Right lobe of liver (tissue), 4 donors: ENCODE results near the gene RPS27L.

Experiments used
- CTCF ChIP-seq, 4 donors: fragments of 200-600 bp in 3 of 4; fragments of 450-650 bp in 1 of 4; IDR thresholded peaks; one replicate each; pipeline versions ENCODE4 v1.5.1 to v1.8.0; 2016 to 2022; ENCODE audit warnings: antibody characterized with exemption in 4 of 4, mild to moderate bottlenecking in 2 of 4
- POLR2A ChIP-seq: fragments of 450-650 bp; IDR thresholded peaks from one replicate; pipeline ENCODE4 v1.6.1; 2017; ENCODE audit warnings: antibody characterized with exemption, mild to moderate bottlenecking
- donor health status: DM: no; HTN: no; CAD: no.
- donor health status: DM: no; HTN: no; CAD: no.
- donor health status: DM: no; HTN: yes; CAD: no.

DNA sequence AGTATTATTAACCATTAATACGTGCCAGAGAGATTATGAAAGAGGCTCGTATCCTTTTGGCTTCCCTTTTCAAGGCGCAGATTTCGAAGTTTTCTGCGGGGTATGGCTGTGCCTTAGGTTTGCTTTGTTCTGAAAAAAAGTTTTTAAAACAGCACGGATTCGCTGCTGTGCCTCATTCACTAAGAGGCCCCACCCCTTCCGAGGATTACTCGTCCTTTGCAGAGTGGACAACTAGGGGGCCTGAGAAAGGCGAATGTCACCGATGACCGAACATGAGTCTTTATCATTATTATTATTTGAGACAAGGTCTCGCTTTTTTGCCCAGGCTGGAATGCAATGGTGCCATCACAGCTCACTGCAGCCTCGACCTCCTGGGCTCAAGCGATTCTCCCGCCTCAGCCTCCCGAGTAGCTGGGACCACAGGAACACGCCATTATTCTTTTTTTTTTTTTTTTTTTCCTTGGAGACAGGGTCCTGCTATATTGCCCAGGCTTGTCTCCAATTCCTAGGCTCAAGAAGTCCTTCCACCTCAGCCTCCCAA is 684 bp upstream of the RPS27L start:
- TF ChIP-seq POLR2A (no peak), CTCF (IDR thresholded peaks at IDR 0.05) (peak in 1 of 4 donors; percentile 9)
